H9 (cell line): ENCODE measurements around the gene NAPB. TPM values are rescaled to one million over a fixed set of nuclear protein-coding genes. Genes with fewer than 3 reads are reported as not detected.

Experiments
- DNase-seq: peaks from one replicate; pipeline ENCODE4 v3.0.0-alpha.2; 2017
- H2AFZ ChIP-seq: one replicate; pipeline ENCODE4 v1.6.1; 2013; ENCODE audit warnings: mild to moderate bottlenecking, low read length, control low read depth, moderate library complexity
- H2AK5ac ChIP-seq: 2 replicates; pipeline ENCODE4 v1.6.1; 2013; ENCODE audit warnings: low read length, control low read depth, mixed read lengths; ENCODE audit not compliant: insufficient read length
- H2BK120ac ChIP-seq: one replicate; pipeline ENCODE4 v1.6.1; 2013; ENCODE audit warnings: low read depth, mild to moderate bottlenecking, low read length, control low read depth, inconsistent platforms; ENCODE audit not compliant: poor library complexity, severe bottlenecking
- H2BK12ac ChIP-seq: 2 replicates; pipeline ENCODE4 v1.6.1; 2013; ENCODE audit warnings: low read length, control low read depth, mixed read lengths, low read depth; ENCODE audit not compliant: insufficient read length
- H2BK15ac ChIP-seq: 2 replicates; pipeline ENCODE4 v1.6.1; 2013; ENCODE audit warnings: low read depth, low read length, control low read depth
- H2BK20ac ChIP-seq: one replicate; pipeline ENCODE4 v1.6.1; 2013; ENCODE audit warnings: low read depth, mild to moderate bottlenecking, low read length, control low read depth, inconsistent platforms; ENCODE audit not compliant: poor library complexity, severe bottlenecking
- H2BK5ac ChIP-seq: 2 replicates; pipeline ENCODE4 v1.6.1; 2013; ENCODE audit warnings: low read length, control low read depth, mixed read lengths; ENCODE audit not compliant: insufficient read length
- H3K14ac ChIP-seq: 2 replicates; pipeline ENCODE4 v1.6.1; 2013; ENCODE audit warnings: low read length, control low read depth; ENCODE audit not compliant: insufficient read depth
- H3K18ac ChIP-seq: 2 replicates; pipeline ENCODE4 v1.6.1; 2013; ENCODE audit warnings: low read depth, mild to moderate bottlenecking, mixed read lengths, low read length, control low read depth; ENCODE audit not compliant: insufficient read length
- H3K23ac ChIP-seq: 2 replicates; pipeline ENCODE4 v1.6.1; 2013; ENCODE audit warnings: low read length, control low read depth, mixed read lengths, low read depth; ENCODE audit not compliant: insufficient read length
- H3K23me2 ChIP-seq: 2 replicates; pipeline ENCODE4 v1.6.1; 2013; ENCODE audit warnings: low read depth, mild to moderate bottlenecking, mixed read lengths, low read length, control low read depth; ENCODE audit not compliant: insufficient read length, poor library complexity, severe bottlenecking
- H3K27ac ChIP-seq: 2 replicates; pipeline ENCODE4 v1.5.1; 2013; ENCODE audit warnings: low read length, control low read depth, mixed read lengths, low read depth; ENCODE audit not compliant: insufficient read length
- H3K27me3 ChIP-seq: 2 replicates; pipeline ENCODE4 v1.6.1; 2013; ENCODE audit warnings: low read length, control low read depth, inconsistent platforms; ENCODE audit not compliant: insufficient read depth
- H3K4ac ChIP-seq: 2 replicates; pipeline ENCODE4 v1.6.1; 2013; ENCODE audit warnings: low read depth, mild to moderate bottlenecking, control low read depth, inconsistent platforms, low read length, moderate library complexity
- H3K4me1 ChIP-seq: 2 replicates; pipeline ENCODE4 v1.6.1; 2013; ENCODE audit warnings: low read length, control low read depth, inconsistent platforms; ENCODE audit not compliant: insufficient read depth
- H3K4me2 ChIP-seq: 2 replicates; pipeline ENCODE4 v1.6.1; 2013; ENCODE audit warnings: low read length, control low read depth, mixed read lengths; ENCODE audit not compliant: insufficient read length, insufficient read depth
- H3K56ac ChIP-seq: 2 replicates; pipeline ENCODE4 v1.6.1; 2013; ENCODE audit warnings: low read depth, mild to moderate bottlenecking, mixed read lengths, low read length, control low read depth; ENCODE audit not compliant: insufficient read length
- H3K79me1 ChIP-seq: 2 replicates; pipeline ENCODE4 v1.6.1; 2013; ENCODE audit warnings: low read depth, mild to moderate bottlenecking, moderate library complexity, low read length, control low read depth, inconsistent platforms; ENCODE audit not compliant: insufficient read depth, poor library complexity, severe bottlenecking
- H3K79me2 ChIP-seq: 2 replicates; pipeline ENCODE4 v1.6.1; 2013; ENCODE audit warnings: low read length, control low read depth, inconsistent platforms; ENCODE audit not compliant: insufficient read depth
- H3K9ac ChIP-seq: 2 replicates; pipeline ENCODE4 v1.6.1; 2013; ENCODE audit warnings: low read length, control low read depth, mixed read lengths; ENCODE audit not compliant: insufficient read length; ENCODE audit errors: extremely low read depth
- H3K9me3 ChIP-seq: one replicate; pipeline ENCODE4 v1.6.1; 2013; ENCODE audit warnings: low read depth, low read length, inconsistent platforms; ENCODE audit not compliant: control insufficient read depth
- H3T11ph ChIP-seq: one replicate; pipeline ENCODE4 v1.6.1; 2013; ENCODE audit warnings: mild to moderate bottlenecking, low read length, control low read depth, inconsistent platforms
- H4K20me1 ChIP-seq: one replicate; pipeline ENCODE4 v1.6.1; 2013; ENCODE audit not compliant: control insufficient read depth, insufficient read length, insufficient read depth
- H4K5ac ChIP-seq: 2 replicates; pipeline ENCODE4 v1.6.1; 2013; ENCODE audit warnings: low read depth, mild to moderate bottlenecking, mixed read lengths, low read length, control low read depth; ENCODE audit not compliant: insufficient read length
- H4K8ac ChIP-seq: replicated peaks from 2 replicates; pipeline ENCODE4 v1.6.1; 2013; ENCODE audit warnings: low read length, control low read depth, mixed read lengths, low read depth; ENCODE audit not compliant: insufficient read length
- H4K91ac ChIP-seq: 2 replicates; pipeline ENCODE4 v1.6.1; 2013; ENCODE audit warnings: low read depth, mild to moderate bottlenecking, moderate library complexity, mixed read lengths, low read length, control low read depth; ENCODE audit not compliant: insufficient read length
- H3K27ac Mint-ChIP-seq, 3 experiments: 2 replicates in 2 of 3; 3 replicates in 1 of 3; pipeline ENCODE4 v1.8.0; 2020 to 2021; ENCODE audit warnings: mixed read lengths in 3 of 3, mild to moderate bottlenecking in 1 of 3, moderate library complexity in 1 of 3
- H3K27me3 Mint-ChIP-seq: 2 replicates; pipeline ENCODE4 v1.8.0; 2021; ENCODE audit warnings: low read depth, mild to moderate bottlenecking, moderate library complexity, mixed read lengths
- H3K36me3 Mint-ChIP-seq, 3 experiments: 2 replicates in 2 of 3; 3 replicates in 1 of 3; pipeline ENCODE4 v1.8.0; 2020 to 2021; ENCODE audit warnings: low read depth in 3 of 3, mixed read lengths in 3 of 3; ENCODE audit not compliant: insufficient read depth in 1 of 3
- H3K4me1 Mint-ChIP-seq, 2 experiments: 2 replicates each; pipeline ENCODE4 v1.8.0; 2020; ENCODE audit warnings: mixed read lengths in 2 of 2
- H3K4me3 Mint-ChIP-seq, 2 experiments: 2 replicates in 1 of 2; 3 replicates in 1 of 2; pipeline ENCODE4 v1.8.0; 2020 to 2021; ENCODE audit warnings: mild to moderate bottlenecking in 2 of 2, mixed read lengths in 2 of 2, moderate library complexity in 1 of 2
- H3K9me3 Mint-ChIP-seq, 2 experiments: 2 replicates in 1 of 2; 3 replicates in 1 of 2; pipeline ENCODE4 v1.8.0; 2020; ENCODE audit warnings: mild to moderate bottlenecking in 2 of 2, mixed read lengths in 2 of 2, moderate library complexity in 1 of 2
- WGBS: extraction: QIAGEN DNeasy Blood & Tissue Kit; methylation state at CpG from one replicate; pipeline ENCODE4 v1.1.7; 2013; ENCODE audit warnings: missing lambda C conversion rate, low lambda C conversion rate, mixed read lengths; ENCODE audit not compliant: insufficient read length; ENCODE audit errors: extremely low coverage; 5-methylcytosine and 5-hydroxymethylcytosine counted together
- total RNA-seq: library from RNA; stranded (reverse); gene quantifications from 2 replicates; pipeline ENCODE4 v1.2.1, GENCODE V29; 2021
- TF ChIP-seq, protein P1 (sequence below): fragments of 200-600 bp; sonication (generic); conservative IDR thresholded peaks from 3 replicates; pipeline ENCODE4 v1.8.0; 2021; ENCODE audit warnings: antibody characterized with exemption, mild to moderate bottlenecking

NAPB gene
- total RNA-seq, 1 experiment from 2014 or later: 10.4 TPM

GRCh38 chr20:23415555-23415954, 5.7 kb downstream of the NAPB start:
- Histone ChIP-seq H3K4me2 (no peak overlapping the region), H3K79me2 (peaks cover 10% of the 10 kb centered on the region; the same call in 1 of the 2 replicates), H3K27ac (no peak overlapping the region), H2BK5ac (no peak overlapping the region), H3K4ac (no peak overlapping the region), H3K4me1 (no peaks in the 10 kb centered on the region), H3K23ac (no peak overlapping the region), H3K9ac (no peak overlapping the region), H2BK15ac (no peak overlapping the region), H3K79me1 (peaks cover 11% of the 10 kb centered on the region), H4K5ac (no peak overlapping the region), H2BK20ac (no peak overlapping the region), H3T11ph (no peak overlapping the region), H2AFZ (no peak overlapping the region), H4K20me1 (no peaks in the 10 kb centered on the region), H2AK5ac (no peak overlapping the region), H3K9me3 (no peaks in the 10 kb centered on the region), H3K23me2 (peaks cover 4% of the 10 kb centered on the region), H3K18ac (no peak overlapping the region), H4K8ac (no peak overlapping the region), H2BK120ac (no peak overlapping the region), H3K27me3 (no peaks in the 10 kb centered on the region), H3K56ac (no peak overlapping the region), H4K91ac (no peak overlapping the region), H2BK12ac (no peak overlapping the region), H3K14ac (no peak overlapping the region)
- H3K27ac Mint-ChIP-seq: no peak overlapping the region
- no peak for DNase-seq
- H3K27me3 Mint-ChIP-seq: no peaks in the 10 kb centered on the region
- no peaks in the 10 kb centered on the region for H3K9me3 Mint-ChIP-seq
- TF ChIP-seq, protein P1, sequence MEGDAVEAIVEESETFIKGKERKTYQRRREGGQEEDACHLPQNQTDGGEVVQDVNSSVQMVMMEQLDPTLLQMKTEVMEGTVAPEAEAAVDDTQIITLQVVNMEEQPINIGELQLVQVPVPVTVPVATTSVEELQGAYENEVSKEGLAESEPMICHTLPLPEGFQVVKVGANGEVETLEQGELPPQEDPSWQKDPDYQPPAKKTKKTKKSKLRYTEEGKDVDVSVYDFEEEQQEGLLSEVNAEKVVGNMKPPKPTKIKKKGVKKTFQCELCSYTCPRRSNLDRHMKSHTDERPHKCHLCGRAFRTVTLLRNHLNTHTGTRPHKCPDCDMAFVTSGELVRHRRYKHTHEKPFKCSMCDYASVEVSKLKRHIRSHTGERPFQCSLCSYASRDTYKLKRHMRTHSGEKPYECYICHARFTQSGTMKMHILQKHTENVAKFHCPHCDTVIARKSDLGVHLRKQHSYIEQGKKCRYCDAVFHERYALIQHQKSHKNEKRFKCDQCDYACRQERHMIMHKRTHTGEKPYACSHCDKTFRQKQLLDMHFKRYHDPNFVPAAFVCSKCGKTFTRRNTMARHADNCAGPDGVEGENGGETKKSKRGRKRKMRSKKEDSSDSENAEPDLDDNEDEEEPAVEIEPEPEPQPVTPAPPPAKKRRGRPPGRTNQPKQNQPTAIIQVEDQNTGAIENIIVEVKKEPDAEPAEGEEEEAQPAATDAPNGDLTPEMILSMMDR: no peak
- H3K36me3 Mint-ChIP-seq: peaks cover 0 to 6% (median 0%) of the 10 kb centered on the region in 3 experiments; a peak in 2 of 7 replicates
- no peak overlapping the region for H3K4me3 Mint-ChIP-seq
- peaks cover 20 to 24% of the 10 kb centered on the region in 2 experiments for H3K4me1 Mint-ChIP-seq
- WGBS: no CpG with 5 or more reads among the region's 5 CpGs
